ENCODE measurements around the gene MEPCE.

MEPCE gene

GRCh38 chr7:100457033-100457432, 27.4 kb downstream of the MEPCE start:
- Histone ChIP-seq H3K9me3 (ENCODE audit: control extremely low read depth in 1 of 5, control insufficient read depth in 4 of 5, insufficient read depth in 2 of 5, low read depth in 1 of 5, low read length in 4 of 5) (no peaks in the 10 kb centered on the region), H3K4me3 (ENCODE audit: control insufficient read depth in 1 of 7, extremely low read depth in 1 of 7, insufficient read depth in 4 of 7, low read depth in 2 of 7, low read length in 6 of 7) (no peak overlapping the region), H3K36me3 (ENCODE audit: control insufficient read depth in 4 of 4, insufficient read depth in 4 of 4, low read length in 3 of 4) (peaks cover 2 to 13% (median 8%) of the 10 kb centered on the region in 4 experiments), H3K4me1 (ENCODE audit: control extremely low read depth in 1 of 4, control insufficient read depth in 4 of 4, insufficient read depth in 4 of 4, low read length in 3 of 4) (peaks cover 4 to 24% (median 20%) of the 10 kb centered on the region in 4 experiments), H3K27ac (ENCODE audit: insufficient read depth in 1 of 2, low read depth in 1 of 2, low read length in 2 of 2, poor library complexity in 1 of 2, severe bottlenecking in 2 of 2) (no peak overlapping the region), H3K27me3 (replicated peaks in 2 of 5; ENCODE audit: control insufficient read depth in 4 of 5, insufficient read depth in 5 of 5, low read length in 4 of 5) (no peaks in the 10 kb centered on the region)
- ChIA-PET CTCF (interaction anchor here (1.0 to 9.7 kb wide), 5 partner anchors 7 to 131 kb away, joined by 4 to 160 read pairs (median 4); partner anchors contain the start of genes MEPCE, PPP1R35 and ZCWPW1), POLR2A (interaction anchor here (0.6 kb wide), 1 partner anchor 58 kb away, joined by 6 read pairs; no protein-coding TSS in a partner anchor)
- no peak for DNase-seq
- WGBS (ENCODE audit: insufficient coverage), result 100% methylated on average over 3 of the region's 6 CpGs

- CTCF ChIA-PET, result interaction anchor here (1.0 to 11.8 kb wide), 9 partner anchors 11 to 229 kb away, joined by 3 to 177 read pairs (median 5); partner anchors contain the start of genes FBXO24, LRCH4, MEPCE and NYAP1
- no peak for DNase-seq
Observed at GRCh38 chr7:100464210-100464660, 34.6 kb downstream of the MEPCE start, which contains the start of gene SPACDR. Gene SPACDR (minus strand): TSS chr7:100464260. CDS start chr7:100464025, 235 bp downstream.

GRCh38 chr7:100464791-100465190, 35.2 kb downstream of the MEPCE start:
- Histone ChIP-seq H3K4me3 (ENCODE audit: control insufficient read depth in 1 of 7, extremely low read depth in 1 of 7, insufficient read depth in 4 of 7, low read depth in 2 of 7, low read length in 6 of 7) (no peak overlapping the region), H3K27me3 (replicated peaks in 2 of 5; ENCODE audit: control insufficient read depth in 4 of 5, insufficient read depth in 5 of 5, low read length in 4 of 5) (no peaks in the 10 kb centered on the region), H3K27ac (ENCODE audit: insufficient read depth in 1 of 2, low read depth in 1 of 2, low read length in 2 of 2, poor library complexity in 1 of 2, severe bottlenecking in 2 of 2) (no peak overlapping the region), H3K9me3 (ENCODE audit: control extremely low read depth in 1 of 5, control insufficient read depth in 4 of 5, insufficient read depth in 2 of 5, low read depth in 1 of 5, low read length in 4 of 5) (no peaks in the 10 kb centered on the region), H3K36me3 (ENCODE audit: control insufficient read depth in 4 of 4, insufficient read depth in 4 of 4, low read length in 3 of 4) (peaks cover 3 to 47% (median 23%) of the 10 kb centered on the region in 4 experiments), H3K4me1 (ENCODE audit: control extremely low read depth in 1 of 4, control insufficient read depth in 4 of 4, insufficient read depth in 4 of 4, low read length in 3 of 4) (peaks cover 0 to 11% (median 7%) of the 10 kb centered on the region in 4 experiments)
- 100% methylated on average over 1 of the region's 2 CpGs for WGBS (ENCODE audit: insufficient coverage)
- POLR2A ChIA-PET, result interaction anchor here (1.4 kb wide), 1 partner anchor 36 kb away, joined by 6 read pairs; the partner anchor contains the start of gene ZCWPW1
- CTCF ChIA-PET, result interaction anchor here (0.6 to 11.8 kb wide), 11 partner anchors 8 to 165 kb away, joined by 3 to 177 read pairs (median 5); partner anchors contain the start of genes FBXO24, LRCH4, NYAP1 and TSC22D4
- DNase-seq, result no peak

More at GRCh38 chr7:100464210-100464660, 34.6 kb downstream of the MEPCE start, which contains the start of gene SPACDR:
- peaks cover 0 to 6% (median 2%) of the 10 kb centered on the region in 4 experiments for H3K4me1 ChIP-seq (ENCODE audit: control extremely low read depth in 1 of 4, control insufficient read depth in 4 of 4, insufficient read depth in 4 of 4, low read length in 3 of 4)
- H3K4me3 ChIP-seq (ENCODE audit: control insufficient read depth in 1 of 7, extremely low read depth in 1 of 7, insufficient read depth in 4 of 7, low read depth in 2 of 7, low read length in 6 of 7), result no peak within 1 kb of the TSS
- no peaks in the 10 kb centered on the region for H3K27me3 ChIP-seq (replicated peaks in 2 of 5; ENCODE audit: control insufficient read depth in 4 of 5, insufficient read depth in 5 of 5, low read length in 4 of 5)
- POLR2A ChIA-PET, result interaction anchor here (0.6 kb wide), 1 partner anchor 1805 kb away, joined by 4 read pairs; no protein-coding TSS in a partner anchor
- WGBS (ENCODE audit: insufficient coverage), result 96% methylated on average over 6 of the region's 7 CpGs
- peaks cover 5 to 47% (median 22%) of the 10 kb centered on the region in 4 experiments for H3K36me3 ChIP-seq (ENCODE audit: control insufficient read depth in 4 of 4, insufficient read depth in 4 of 4, low read length in 3 of 4)
- H3K27ac ChIP-seq (ENCODE audit: insufficient read depth in 1 of 2, low read depth in 1 of 2, low read length in 2 of 2, poor library complexity in 1 of 2, severe bottlenecking in 2 of 2), result no peak within 1 kb of the TSS
- H3K9me3 ChIP-seq (ENCODE audit: control extremely low read depth in 1 of 5, control insufficient read depth in 4 of 5, insufficient read depth in 2 of 5, low read depth in 1 of 5, low read length in 4 of 5), result no peaks in the 10 kb centered on the region

GRCh38 chr7:100465299-100465698, 35.7 kb downstream of the MEPCE start:
- Histone ChIP-seq H3K4me3 (ENCODE audit: control insufficient read depth in 1 of 7, extremely low read depth in 1 of 7, insufficient read depth in 4 of 7, low read depth in 2 of 7, low read length in 6 of 7) (no peak overlapping the region), H3K9me3 (ENCODE audit: control extremely low read depth in 1 of 5, control insufficient read depth in 4 of 5, insufficient read depth in 2 of 5, low read depth in 1 of 5, low read length in 4 of 5) (no peaks in the 10 kb centered on the region), H3K27me3 (replicated peaks in 2 of 5; ENCODE audit: control insufficient read depth in 4 of 5, insufficient read depth in 5 of 5, low read length in 4 of 5) (no peaks in the 10 kb centered on the region), H3K27ac (ENCODE audit: insufficient read depth in 1 of 2, low read depth in 1 of 2, low read length in 2 of 2, poor library complexity in 1 of 2, severe bottlenecking in 2 of 2) (no peak overlapping the region), H3K4me1 (ENCODE audit: control extremely low read depth in 1 of 4, control insufficient read depth in 4 of 4, insufficient read depth in 4 of 4, low read length in 3 of 4) (peaks cover 0 to 11% (median 7%) of the 10 kb centered on the region in 4 experiments), H3K36me3 (ENCODE audit: control insufficient read depth in 4 of 4, insufficient read depth in 4 of 4, low read length in 3 of 4) (peaks cover 3 to 50% (median 26%) of the 10 kb centered on the region in 4 experiments)
- DNase-seq, result no peak
- POLR2A ChIA-PET, result interaction anchor here (0.5 to 1.4 kb wide), 5 partner anchors 24 to 387 kb away, joined by 3 to 6 read pairs (median 3); partner anchors contain the start of genes SLC12A9 and ZCWPW1
- CTCF ChIA-PET, result interaction anchor here (0.6 to 11.8 kb wide), 20 partner anchors 8 to 385 kb away, joined by 3 to 177 read pairs (median 5); partner anchors contain the start of genes FBXO24, GIGYF1, LRCH4 and NYAP1
- 95% methylated on average over 7 of the region's 8 CpGs for WGBS (ENCODE audit: insufficient coverage)

GRCh38 chr7:100465702-100466311, 36.2 kb downstream of the MEPCE start:
- Histone ChIP-seq H3K27ac (ENCODE audit: insufficient read depth in 1 of 2, low read depth in 1 of 2, low read length in 2 of 2, poor library complexity in 1 of 2, severe bottlenecking in 2 of 2) (no peak overlapping the region), H3K27me3 (replicated peaks in 2 of 5; ENCODE audit: control insufficient read depth in 4 of 5, insufficient read depth in 5 of 5, low read length in 4 of 5) (no peaks in the 10 kb centered on the region), H3K4me1 (ENCODE audit: control extremely low read depth in 1 of 4, control insufficient read depth in 4 of 4, insufficient read depth in 4 of 4, low read length in 3 of 4) (peaks cover 0 to 11% (median 7%) of the 10 kb centered on the region in 4 experiments), H3K4me3 (ENCODE audit: control insufficient read depth in 1 of 7, extremely low read depth in 1 of 7, insufficient read depth in 4 of 7, low read depth in 2 of 7, low read length in 6 of 7) (peak overlapping the region in 1 of 7 experiments; percentile 5), H3K36me3 (ENCODE audit: control insufficient read depth in 4 of 4, insufficient read depth in 4 of 4, low read length in 3 of 4) (peaks cover 3 to 53% (median 27%) of the 10 kb centered on the region in 4 experiments), H3K9me3 (ENCODE audit: control extremely low read depth in 1 of 5, control insufficient read depth in 4 of 5, insufficient read depth in 2 of 5, low read depth in 1 of 5, low read length in 4 of 5) (no peaks in the 10 kb centered on the region)
- ChIA-PET POLR2A (interaction anchor here (0.5 to 1.4 kb wide), 6 partner anchors 22 to 386 kb away, joined by 3 to 6 read pairs (median 3); partner anchors contain the start of genes SLC12A9 and ZCWPW1), CTCF (interaction anchor here (0.6 to 11.8 kb wide), 19 partner anchors 9 to 384 kb away, joined by 3 to 177 read pairs (median 5); partner anchors contain the start of genes FBXO24, GIGYF1, LRCH4 and NYAP1)
- WGBS (ENCODE audit: insufficient coverage), result 11% methylated on average over 8 of the region's 17 CpGs
- DNase-seq, result peak; percentile 62 to 78 (median 74)

- no peak overlapping the region for H3K4me3 ChIP-seq (ENCODE audit: control insufficient read depth in 1 of 7, extremely low read depth in 1 of 7, insufficient read depth in 4 of 7, low read depth in 2 of 7, low read length in 6 of 7)
- H3K4me1 ChIP-seq (ENCODE audit: control extremely low read depth in 1 of 4, control insufficient read depth in 4 of 4, insufficient read depth in 4 of 4, low read length in 3 of 4), result peaks cover 0 to 11% (median 7%) of the 10 kb centered on the region in 4 experiments
- H3K9me3 ChIP-seq (ENCODE audit: control extremely low read depth in 1 of 5, control insufficient read depth in 4 of 5, insufficient read depth in 2 of 5, low read depth in 1 of 5, low read length in 4 of 5), result no peaks in the 10 kb centered on the region
- no peak for DNase-seq
- no peak overlapping the region for H3K27ac ChIP-seq (ENCODE audit: insufficient read depth in 1 of 2, low read depth in 1 of 2, low read length in 2 of 2, poor library complexity in 1 of 2, severe bottlenecking in 2 of 2)
- 96% methylated on average over 8 of the region's 32 CpGs for WGBS (ENCODE audit: insufficient coverage)
- CTCF ChIA-PET, result interaction anchor here (1.4 to 11.8 kb wide), 3 partner anchors 12 to 94 kb away, joined by 4 to 177 read pairs (median 142); partner anchors contain the start of genes NYAP1 and TSC22D4
- POLR2A ChIA-PET, result no interaction called here
- H3K27me3 ChIP-seq (replicated peaks in 2 of 5; ENCODE audit: control insufficient read depth in 4 of 5, insufficient read depth in 5 of 5, low read length in 4 of 5), result no peaks in the 10 kb centered on the region
- peaks cover 3 to 53% (median 29%) of the 10 kb centered on the region in 4 experiments for H3K36me3 ChIP-seq (ENCODE audit: control insufficient read depth in 4 of 4, insufficient read depth in 4 of 4, low read length in 3 of 4)
Observed at GRCh38 chr7:100466653-100467605, 37.3 kb downstream of the MEPCE start.

All from common myeloid progenitor, CD34-positive (primary cell).